Measurements from ENCODE around the gene SRGAP3. TPM values are rescaled to one million over a fixed set of nuclear protein-coding genes. Genes with fewer than 3 reads are reported as not detected.

The SRGAP3 gene
- total and polyA plus RNA-seq, 10 of the 15 experiments (the other 5 are each of a cell fraction or from before 2014, with no cell fraction given) = 0.32 to 1.7 (median 0.99) TPM

GRCh38 chr3:9170851-9171160 lies 78.6 kb downstream of the SRGAP3 start:
- ATAC-seq (no peak), FAIRE-seq (no peak), DNase-seq (ENCODE audit: low read depth, low spot score) (no peak)
- H3K9ac ChIP-seq (ENCODE audit: control insufficient read depth, insufficient read depth, low read length) = no peak overlapping the region
- intact Hi-C loops (cut with micrococcal nuclease; ENCODE audit: unreplicated experiment) = no loop called here
- no peaks in the 10 kb centered on the region for H3K36me3 ChIP-seq (ENCODE audit: control insufficient read depth in 2 of 2, insufficient read depth in 2 of 2, low read length in 1 of 2)
- H3K79me2 ChIP-seq (ENCODE audit: control insufficient read depth, insufficient read depth, low read length) = no peaks in the 10 kb centered on the region
- no peak for TF ChIP-seq IKZF1 (conservative IDR thresholded peaks at IDR 0.05)
- TF ChIP-seq JUNB (IDR thresholded peaks at IDR 0.05) = no peak
- H3K4me2 ChIP-seq (ENCODE audit: control insufficient read depth, insufficient read depth) = no peak overlapping the region
- H3K4me1 ChIP-seq (ENCODE audit: control insufficient read depth, insufficient read depth, low read length) = peaks cover 35% of the 10 kb centered on the region
- in situ Hi-C loops (cut with MboI) = no loop called here
- no peaks in the 10 kb centered on the region for H4K20me1 ChIP-seq (ENCODE audit: control insufficient read depth, insufficient read depth)
- H2AFZ ChIP-seq (ENCODE audit: control insufficient read depth, low read depth, low read length) = no peak overlapping the region
- ChIA-PET CTCF (no interaction called here), SMC1A (ENCODE audit: uncharacterized antibody, unreplicated experiment) (no interaction called here), RAD21 (ENCODE audit: unreplicated experiment) (no interaction called here), POLR2A (no interaction called here)
- no peak overlapping the region for H3K4me3 ChIP-seq
- BruUV-seq (replicated peaks) = no TSS peak
- 96% methylated on average over 5 of the region's 5 CpGs for WGBS (ENCODE audit: insufficient coverage, insufficient replicate concordance, low lambda C conversion rate, missing lambda C conversion rate)
- H3K27ac ChIP-seq (ENCODE audit: control insufficient read depth, insufficient read depth) = no peak overlapping the region
- H3K27me3 ChIP-seq (replicated peaks in 1 of 2; ENCODE audit: control insufficient read depth in 2 of 2, insufficient read depth in 2 of 2, low read length in 1 of 2) = no peaks in the 10 kb centered on the region
- no peaks in the 10 kb centered on the region for H3K9me3 ChIP-seq (replicated peaks; ENCODE audit: control insufficient read depth, insufficient read depth, low read length)

- no TSS peak for BruUV-seq (replicated peaks)
- Histone ChIP-seq H3K4me2 (ENCODE audit: control insufficient read depth, insufficient read depth) (no peak overlapping the region), H3K9me3 (replicated peaks; ENCODE audit: control insufficient read depth, insufficient read depth, low read length) (no peaks in the 10 kb centered on the region), H4K20me1 (ENCODE audit: control insufficient read depth, insufficient read depth) (no peaks in the 10 kb centered on the region), H3K36me3 (ENCODE audit: control insufficient read depth in 2 of 2, insufficient read depth in 2 of 2, low read length in 1 of 2) (no peaks in the 10 kb centered on the region), H3K4me3 (no peak overlapping the region), H3K27me3 (replicated peaks in 1 of 2; ENCODE audit: control insufficient read depth in 2 of 2, insufficient read depth in 2 of 2, low read length in 1 of 2) (no peaks in the 10 kb centered on the region), H3K4me1 (ENCODE audit: control insufficient read depth, insufficient read depth, low read length) (peaks cover 35% of the 10 kb centered on the region), H3K9ac (ENCODE audit: control insufficient read depth, insufficient read depth, low read length) (no peak overlapping the region), H3K79me2 (ENCODE audit: control insufficient read depth, insufficient read depth, low read length) (no peaks in the 10 kb centered on the region), H2AFZ (ENCODE audit: control insufficient read depth, low read depth, low read length) (no peak overlapping the region), H3K27ac (ENCODE audit: control insufficient read depth, insufficient read depth) (peak overlapping the region; percentile 23)
- RAD21 ChIA-PET (ENCODE audit: unreplicated experiment) = no interaction called here
- ATAC-seq (no peak), DNase-seq (ENCODE audit: low read depth, low spot score) (no peak), FAIRE-seq (no peak)
- TF ChIP-seq EP300 (IDR thresholded peaks at IDR 0.05; ENCODE audit: borderline replicate concordance in 1 of 2, control insufficient read depth in 1 of 2, low read depth in 2 of 2, low read length in 2 of 2) = no peak
- TF ChIP-seq EGR1 (IDR thresholded peaks at IDR 0.05; ENCODE audit: borderline replicate concordance in 1 of 2, low read depth in 2 of 2, low read length in 2 of 2) = 0 out of 3 replicates have a peak, but pooled peaks of 1 of the 2 experiments have one; percentile 29
- POLR2A ChIA-PET = no interaction called here
- in situ Hi-C loops (cut with MboI) = no loop called here
- WGBS (ENCODE audit: insufficient coverage, insufficient replicate concordance, low lambda C conversion rate, missing lambda C conversion rate) = 59% methylated on average over 15 of the region's 18 CpGs
- intact Hi-C loops (cut with micrococcal nuclease; ENCODE audit: unreplicated experiment) = no loop called here
- SMC1A ChIA-PET (ENCODE audit: uncharacterized antibody, unreplicated experiment) = no interaction called here
- CTCF ChIA-PET = no interaction called here
These were observed 79.2 kb downstream of the SRGAP3 start for GRCh38 chr3:9169956-9170850.
